ENCODE measurements around the gene BTBD10.

- no peak for TF ChIP-seq POLR2AphosphoS5 (IDR thresholded peaks at IDR 0.05)
- TF ChIP-seq EZH2 (IDR thresholded peaks at IDR 0.05; ENCODE audit: borderline replicate concordance, insufficient read depth, low read length, poor library complexity, severe bottlenecking) = no peak
- TF ChIP-seq REST (IDR thresholded peaks at IDR 0.05; ENCODE audit: borderline replicate concordance) = no peak
- TF ChIP-seq EP300 (conservative IDR thresholded peaks at IDR 0.05; ENCODE audit: poor library complexity, severe bottlenecking) = no peak
- TF ChIP-seq CTCF (IDR thresholded peaks at IDR 0.05; ENCODE audit: poor library complexity, severe bottlenecking) = no peak
- TF ChIP-seq MXI1 (conservative IDR thresholded peaks at IDR 0.05; ENCODE audit: poor library complexity, severe bottlenecking) = no peak
- no peak for TF ChIP-seq TAF1 (IDR thresholded peaks at IDR 0.05; ENCODE audit: low read depth)
- no peak for TF ChIP-seq RAD21 (conservative IDR thresholded peaks at IDR 0.05)
Observed at GRCh38 chr11:13376838-13377237, 86.2 kb downstream of the BTBD10 start.

All from neural cell (in vitro differentiated cells).